Measurements from ENCODE around the gene PPFIBP2. TPM values are rescaled to one million over a fixed set of nuclear protein-coding genes. Genes with fewer than 3 reads are reported as not detected.

PPFIBP2 gene
- total RNA-seq, 4 donors from 2014 or later: 7.5 to 12.5 (median 10.0) TPM

DNA sequence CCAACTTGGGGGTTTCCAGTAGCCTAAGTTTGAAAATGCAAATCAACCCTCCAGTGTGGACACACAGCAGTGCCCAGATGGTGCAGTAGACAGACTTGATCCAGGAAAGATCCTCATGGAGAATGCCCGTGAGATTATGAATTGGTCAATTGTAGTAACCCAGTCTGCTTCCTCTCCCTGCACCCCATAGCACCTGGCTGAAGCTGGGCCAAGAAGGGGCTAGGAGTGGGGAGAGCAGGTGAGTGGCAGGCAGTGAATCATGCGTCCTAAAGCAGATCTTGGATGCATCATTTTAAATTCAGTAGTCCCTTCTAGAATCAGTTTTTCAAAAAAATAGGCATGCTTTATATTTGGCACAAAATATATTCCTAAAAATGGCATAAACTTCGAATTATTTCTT is 107.3 kb downstream of the PPFIBP2 start:
- no peak for TF ChIP-seq POLR2AphosphoS5 (IDR thresholded peaks at IDR 0.05)
- TF ChIP-seq, protein P1, sequence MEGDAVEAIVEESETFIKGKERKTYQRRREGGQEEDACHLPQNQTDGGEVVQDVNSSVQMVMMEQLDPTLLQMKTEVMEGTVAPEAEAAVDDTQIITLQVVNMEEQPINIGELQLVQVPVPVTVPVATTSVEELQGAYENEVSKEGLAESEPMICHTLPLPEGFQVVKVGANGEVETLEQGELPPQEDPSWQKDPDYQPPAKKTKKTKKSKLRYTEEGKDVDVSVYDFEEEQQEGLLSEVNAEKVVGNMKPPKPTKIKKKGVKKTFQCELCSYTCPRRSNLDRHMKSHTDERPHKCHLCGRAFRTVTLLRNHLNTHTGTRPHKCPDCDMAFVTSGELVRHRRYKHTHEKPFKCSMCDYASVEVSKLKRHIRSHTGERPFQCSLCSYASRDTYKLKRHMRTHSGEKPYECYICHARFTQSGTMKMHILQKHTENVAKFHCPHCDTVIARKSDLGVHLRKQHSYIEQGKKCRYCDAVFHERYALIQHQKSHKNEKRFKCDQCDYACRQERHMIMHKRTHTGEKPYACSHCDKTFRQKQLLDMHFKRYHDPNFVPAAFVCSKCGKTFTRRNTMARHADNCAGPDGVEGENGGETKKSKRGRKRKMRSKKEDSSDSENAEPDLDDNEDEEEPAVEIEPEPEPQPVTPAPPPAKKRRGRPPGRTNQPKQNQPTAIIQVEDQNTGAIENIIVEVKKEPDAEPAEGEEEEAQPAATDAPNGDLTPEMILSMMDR (IDR thresholded peaks at IDR 0.05): no peak
- no peak for TF ChIP-seq EP300 (IDR thresholded peaks at IDR 0.05)
- no peak for TF ChIP-seq POLR2A (IDR thresholded peaks at IDR 0.05; ENCODE audit: low read depth)
- Histone ChIP-seq H3K27ac (replicated peaks in 1 of 4) (no peak overlapping the region), H3K4me1 (no peaks in the 10 kb centered on the region), H3K4me3 (no peak overlapping the region), H3K9me3 (no peaks in the 10 kb centered on the region), H3K36me3 (peaks cover 0 to 62% (median 23%) of the 10 kb centered on the region in 4 donors), H3K27me3 (no peaks in the 10 kb centered on the region)
- intact Hi-C loops (cut with DNase I): no loop called here
- WGBS: 81% methylated on average over 3 of the region's 3 CpGs
- DNase-seq (ENCODE audit: extremely low spot score): no peak

- DNase-seq (ENCODE audit: extremely low spot score): no peak
- Histone ChIP-seq H3K4me1 (no peaks in the 10 kb centered on the region), H3K27ac (replicated peaks in 1 of 4) (no peak overlapping the region), H3K4me3 (no peak overlapping the region), H3K9me3 (no peaks in the 10 kb centered on the region), H3K27me3 (no peaks in the 10 kb centered on the region), H3K36me3 (peaks cover 0 to 63% (median 23%) of the 10 kb centered on the region in 4 donors)
- intact Hi-C loops (cut with DNase I): no loop called here
- 10% methylated on average over 1 of the region's 1 CpG for WGBS
- TF ChIP-seq POLR2AphosphoS5 (IDR thresholded peaks at IDR 0.05) (no peak), POLR2A (IDR thresholded peaks at IDR 0.05; ENCODE audit: low read depth) (no peak), EP300 (IDR thresholded peaks at IDR 0.05) (no peak)
- TF ChIP-seq, protein P1 (IDR thresholded peaks at IDR 0.05): no peak
Observed at GRCh38 chr11:7621554-7621953, 107.8 kb downstream of the PPFIBP2 start.

- no peaks in the 10 kb centered on the region for H3K4me1 ChIP-seq
- H3K27ac ChIP-seq (replicated peaks in 1 of 4): no peak overlapping the region
- no peaks in the 10 kb centered on the region for H3K9me3 ChIP-seq
- peaks cover 0 to 56% (median 22%) of the 10 kb centered on the region in 4 donors for H3K36me3 ChIP-seq
- WGBS: 79% methylated on average over 2 of the region's 2 CpGs
- no peaks in the 10 kb centered on the region for H3K27me3 ChIP-seq
- intact Hi-C loops (cut with DNase I): no loop called here
- TF ChIP-seq EP300 (IDR thresholded peaks at IDR 0.05) (no peak), POLR2AphosphoS5 (IDR thresholded peaks at IDR 0.05) (no peak), POLR2A (IDR thresholded peaks at IDR 0.05; ENCODE audit: low read depth) (no peak)
- TF ChIP-seq, protein P1 (IDR thresholded peaks at IDR 0.05): no peak
- DNase-seq (ENCODE audit: extremely low spot score): no peak
- H3K4me3 ChIP-seq: no peak overlapping the region
Observed at GRCh38 chr11:7622721-7623120, 108.9 kb downstream of the PPFIBP2 start.

DNA sequence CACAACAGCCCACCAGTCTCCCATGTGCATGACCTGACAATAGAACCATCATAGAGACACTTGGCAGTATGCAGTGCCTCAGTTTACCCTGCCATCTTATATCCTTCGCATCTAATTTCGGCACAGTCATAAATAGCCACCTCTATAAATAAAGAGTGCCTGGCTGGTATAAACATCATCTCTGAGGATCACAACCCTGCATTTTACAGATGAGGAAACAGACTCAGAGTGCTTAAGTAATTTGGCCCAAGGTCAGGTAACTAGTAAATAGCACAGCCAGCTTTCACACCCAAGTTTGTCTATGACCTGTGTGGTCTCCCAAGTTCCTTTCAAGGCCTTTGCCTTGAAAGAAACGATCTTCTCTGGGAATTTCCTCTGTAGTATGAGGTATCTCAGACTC is 114.9 kb downstream of the PPFIBP2 start:
- WGBS: 84% methylated on average over 3 of the region's 3 CpGs
- no peaks in the 10 kb centered on the region for H3K27me3 ChIP-seq
- no peak overlapping the region for H3K27ac ChIP-seq (replicated peaks in 1 of 4)
- H3K4me1 ChIP-seq: peaks cover 0 to 10% (median 3%) of the 10 kb centered on the region in 4 donors
- no peak for DNase-seq (ENCODE audit: extremely low spot score)
- intact Hi-C loops (cut with DNase I): no loop called here
- TF ChIP-seq, protein P1 (IDR thresholded peaks at IDR 0.05): no peak
- TF ChIP-seq POLR2A (IDR thresholded peaks at IDR 0.05; ENCODE audit: low read depth) (no peak), POLR2AphosphoS5 (IDR thresholded peaks at IDR 0.05) (no peak), EP300 (IDR thresholded peaks at IDR 0.05) (no peak)
- no peak overlapping the region for H3K4me3 ChIP-seq
- H3K36me3 ChIP-seq: peaks cover 3 to 80% (median 31%) of the 10 kb centered on the region in 4 donors
- no peaks in the 10 kb centered on the region for H3K9me3 ChIP-seq

- H3K27ac ChIP-seq (replicated peaks in 1 of 4): peak overlapping the region in 1 of 4 donors; percentile 1
- intact Hi-C loops (cut with DNase I): no loop called here
- 87% methylated on average over 2 of the region's 2 CpGs for WGBS
Observed at GRCh38 chr11:7630002-7630401, 116.2 kb downstream of the PPFIBP2 start.

More at GRCh38 chr11:7630002-7630401, 116.2 kb downstream of the PPFIBP2 start:
- H3K36me3 ChIP-seq: peaks cover 3 to 83% (median 36%) of the 10 kb centered on the region in 4 donors
- H3K4me3 ChIP-seq: no peak overlapping the region
- no peaks in the 10 kb centered on the region for H3K9me3 ChIP-seq
- TF ChIP-seq, protein P1 (IDR thresholded peaks at IDR 0.05): no peak
- TF ChIP-seq POLR2AphosphoS5 (IDR thresholded peaks at IDR 0.05) (no peak), EP300 (IDR thresholded peaks at IDR 0.05) (no peak), POLR2A (IDR thresholded peaks at IDR 0.05; ENCODE audit: low read depth) (no peak)
- no peaks in the 10 kb centered on the region for H3K27me3 ChIP-seq
- DNase-seq (ENCODE audit: extremely low spot score): no peak
- H3K4me1 ChIP-seq: peaks cover 0 to 10% (median 3%) of the 10 kb centered on the region in 4 donors

Measured in esophagus muscularis mucosa (tissue), 4 donors.